Gastrocnemius medialis (tissue), 4 donors: ENCODE measurements around the gene FAM114A1.

ENCODE experiments used
- POLR2A ChIP-seq, 2 donors: fragments of 450-650 bp; IDR thresholded peaks; one replicate each; pipeline ENCODE4 v1.6.1; 2017; ENCODE audit warnings: antibody characterized with exemption in 2 of 2, mild to moderate bottlenecking in 2 of 2, moderate library complexity in 2 of 2
- TF ChIP-seq, protein P1 (sequence below), 5 experiments: fragments of 450-650 bp in 3 of 5; fragments of 200-600 bp in 2 of 5; sonication (generic) in 2 of 5; IDR thresholded peaks in 4 of 5; conservative IDR thresholded peaks in 1 of 5; 1 replicate in 4 of 5; 2 replicates in 1 of 5; pipeline ENCODE4 v1.5.1; 2016 to 2019; ENCODE audit warnings: antibody characterized with exemption in 5 of 5, mild to moderate bottlenecking in 3 of 5, moderate library complexity in 3 of 5

DNA sequence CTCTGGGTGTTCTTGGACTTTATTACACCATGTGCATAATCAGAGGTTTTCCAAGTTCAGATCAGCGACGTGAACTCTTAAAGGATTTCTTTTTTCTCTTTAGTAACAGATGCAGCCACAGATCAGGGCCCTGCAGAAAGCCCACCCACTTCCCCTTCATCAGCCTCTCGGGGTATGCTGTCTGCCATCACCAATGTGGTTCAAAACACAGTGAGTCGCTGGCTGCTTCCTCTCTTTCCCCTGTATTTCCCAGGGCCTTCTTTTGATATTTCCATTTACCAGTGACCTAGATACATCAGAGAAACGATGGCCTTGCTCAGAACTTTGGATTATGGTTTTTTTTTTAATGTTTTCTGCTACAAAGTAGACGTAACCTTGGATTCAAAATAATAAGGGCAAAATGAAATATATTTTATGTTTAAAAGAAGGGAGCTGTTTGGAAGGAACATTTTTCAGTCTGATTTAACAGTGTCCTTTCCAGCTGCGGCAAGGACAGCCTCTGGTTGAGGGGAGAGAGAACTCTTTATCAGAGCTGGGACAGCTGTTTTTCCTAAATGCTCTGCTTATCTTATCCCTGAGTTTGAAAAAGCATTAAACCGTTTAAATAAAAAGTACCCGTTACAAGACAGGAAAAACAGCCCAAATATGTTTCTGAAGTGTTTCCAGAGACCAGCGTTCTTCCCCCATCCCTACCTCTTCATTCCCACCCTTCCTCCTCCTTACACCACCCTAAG is 38.2 kb downstream of the FAM114A1 start:
- TF ChIP-seq, protein P1, sequence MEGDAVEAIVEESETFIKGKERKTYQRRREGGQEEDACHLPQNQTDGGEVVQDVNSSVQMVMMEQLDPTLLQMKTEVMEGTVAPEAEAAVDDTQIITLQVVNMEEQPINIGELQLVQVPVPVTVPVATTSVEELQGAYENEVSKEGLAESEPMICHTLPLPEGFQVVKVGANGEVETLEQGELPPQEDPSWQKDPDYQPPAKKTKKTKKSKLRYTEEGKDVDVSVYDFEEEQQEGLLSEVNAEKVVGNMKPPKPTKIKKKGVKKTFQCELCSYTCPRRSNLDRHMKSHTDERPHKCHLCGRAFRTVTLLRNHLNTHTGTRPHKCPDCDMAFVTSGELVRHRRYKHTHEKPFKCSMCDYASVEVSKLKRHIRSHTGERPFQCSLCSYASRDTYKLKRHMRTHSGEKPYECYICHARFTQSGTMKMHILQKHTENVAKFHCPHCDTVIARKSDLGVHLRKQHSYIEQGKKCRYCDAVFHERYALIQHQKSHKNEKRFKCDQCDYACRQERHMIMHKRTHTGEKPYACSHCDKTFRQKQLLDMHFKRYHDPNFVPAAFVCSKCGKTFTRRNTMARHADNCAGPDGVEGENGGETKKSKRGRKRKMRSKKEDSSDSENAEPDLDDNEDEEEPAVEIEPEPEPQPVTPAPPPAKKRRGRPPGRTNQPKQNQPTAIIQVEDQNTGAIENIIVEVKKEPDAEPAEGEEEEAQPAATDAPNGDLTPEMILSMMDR (IDR thresholded peaks at IDR 0.05 in 4 of 5, conservative IDR thresholded peaks at IDR 0.05 in 1 of 5): no peak
- TF ChIP-seq POLR2A (IDR thresholded peaks at IDR 0.05): no peak
